GM12801 (cell line): Measurements from ENCODE around the gene IL22.

Source experiments
- TF ChIP-seq, protein P1 (sequence below): IDR thresholded peaks from one replicate; pipeline ENCODE4 v1.5.1; 2011; ENCODE audit warnings: control low read depth; ENCODE audit not compliant: insufficient read length; ENCODE audit errors: extremely low read depth

IL22 gene

DNA sequence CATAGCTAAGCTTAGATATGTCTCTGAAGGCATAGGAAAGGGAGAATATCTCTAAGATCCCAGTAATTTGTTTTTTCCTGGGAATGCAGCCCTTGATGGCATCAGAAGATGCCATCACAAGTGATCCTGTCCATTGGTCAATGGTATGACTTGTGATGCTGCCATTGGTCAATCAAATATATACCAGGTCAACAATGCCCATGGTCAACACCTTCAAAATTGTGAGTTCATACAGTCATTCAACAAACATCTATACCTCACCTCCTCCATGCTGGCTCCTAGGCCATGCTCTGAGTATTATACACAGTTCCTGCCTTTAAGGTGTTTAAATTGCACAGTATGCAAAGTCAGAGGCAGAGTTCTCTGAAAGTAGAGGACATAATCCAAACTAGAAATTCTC lies 19.3 kb upstream of the IL22 start:
- TF ChIP-seq, protein P1, sequence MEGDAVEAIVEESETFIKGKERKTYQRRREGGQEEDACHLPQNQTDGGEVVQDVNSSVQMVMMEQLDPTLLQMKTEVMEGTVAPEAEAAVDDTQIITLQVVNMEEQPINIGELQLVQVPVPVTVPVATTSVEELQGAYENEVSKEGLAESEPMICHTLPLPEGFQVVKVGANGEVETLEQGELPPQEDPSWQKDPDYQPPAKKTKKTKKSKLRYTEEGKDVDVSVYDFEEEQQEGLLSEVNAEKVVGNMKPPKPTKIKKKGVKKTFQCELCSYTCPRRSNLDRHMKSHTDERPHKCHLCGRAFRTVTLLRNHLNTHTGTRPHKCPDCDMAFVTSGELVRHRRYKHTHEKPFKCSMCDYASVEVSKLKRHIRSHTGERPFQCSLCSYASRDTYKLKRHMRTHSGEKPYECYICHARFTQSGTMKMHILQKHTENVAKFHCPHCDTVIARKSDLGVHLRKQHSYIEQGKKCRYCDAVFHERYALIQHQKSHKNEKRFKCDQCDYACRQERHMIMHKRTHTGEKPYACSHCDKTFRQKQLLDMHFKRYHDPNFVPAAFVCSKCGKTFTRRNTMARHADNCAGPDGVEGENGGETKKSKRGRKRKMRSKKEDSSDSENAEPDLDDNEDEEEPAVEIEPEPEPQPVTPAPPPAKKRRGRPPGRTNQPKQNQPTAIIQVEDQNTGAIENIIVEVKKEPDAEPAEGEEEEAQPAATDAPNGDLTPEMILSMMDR, result no peak

DNA sequence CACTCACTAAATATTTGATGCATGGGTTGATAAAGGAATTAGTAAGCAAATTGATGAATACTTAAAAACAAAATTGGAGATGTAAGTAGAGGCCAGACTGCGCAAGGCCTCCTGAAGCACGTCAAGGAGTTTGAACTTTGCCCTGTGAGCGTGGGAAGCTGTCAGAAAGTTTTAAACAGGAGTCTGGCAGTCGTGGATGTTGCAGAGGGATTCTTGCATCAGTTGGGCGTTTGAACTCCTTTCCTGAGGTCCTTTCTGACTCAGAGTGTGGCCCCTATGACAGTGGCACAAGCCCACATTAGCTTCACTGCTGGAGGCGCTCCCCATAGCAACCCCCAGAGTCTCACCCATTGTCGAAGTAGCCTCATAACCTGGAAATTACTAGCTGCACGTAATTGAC lies 17.9 kb upstream of the IL22 start:
- TF ChIP-seq, protein P1, result no peak

DNA sequence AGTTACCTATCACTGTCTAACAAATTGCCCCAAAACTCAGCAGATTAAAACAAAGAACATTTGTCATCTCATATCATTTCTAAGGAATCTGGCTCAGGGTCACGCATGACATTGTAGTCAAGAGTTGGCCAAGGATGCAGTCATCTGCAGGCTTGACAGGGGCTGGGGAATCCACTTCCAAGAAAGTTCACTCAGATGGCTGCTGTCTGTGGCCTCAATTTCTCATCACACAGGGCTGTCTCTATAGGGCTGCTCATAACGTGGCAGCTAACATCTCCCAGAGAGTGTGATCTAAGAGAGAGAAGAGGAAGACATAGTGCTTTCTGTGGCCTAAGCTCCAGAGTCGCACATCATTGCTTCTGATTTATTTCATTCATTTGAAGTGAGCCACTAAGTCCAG lies 17.0 kb upstream of the IL22 start:
- TF ChIP-seq, protein P1, result no peak

DNA sequence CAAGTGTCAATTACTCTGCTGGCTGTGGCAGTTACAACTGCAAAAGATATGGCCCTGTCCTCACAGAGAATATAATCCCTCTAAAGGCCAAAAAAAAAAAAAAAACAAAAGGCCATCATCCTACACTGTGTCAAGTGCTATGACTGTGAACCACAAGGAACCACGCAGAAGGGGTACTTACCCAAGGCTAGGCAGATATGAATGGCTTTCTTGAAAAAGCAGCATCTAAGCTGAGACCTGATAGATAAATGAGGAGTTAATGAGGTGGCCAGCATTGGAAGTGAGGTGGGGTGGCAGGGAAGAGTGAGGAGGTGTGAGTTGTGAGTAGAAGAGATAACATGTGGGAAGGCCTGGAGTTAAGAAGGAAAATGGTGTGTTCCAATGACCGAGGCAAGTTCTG lies 16.4 kb upstream of the IL22 start:
- TF ChIP-seq, protein P1, result no peak

DNA sequence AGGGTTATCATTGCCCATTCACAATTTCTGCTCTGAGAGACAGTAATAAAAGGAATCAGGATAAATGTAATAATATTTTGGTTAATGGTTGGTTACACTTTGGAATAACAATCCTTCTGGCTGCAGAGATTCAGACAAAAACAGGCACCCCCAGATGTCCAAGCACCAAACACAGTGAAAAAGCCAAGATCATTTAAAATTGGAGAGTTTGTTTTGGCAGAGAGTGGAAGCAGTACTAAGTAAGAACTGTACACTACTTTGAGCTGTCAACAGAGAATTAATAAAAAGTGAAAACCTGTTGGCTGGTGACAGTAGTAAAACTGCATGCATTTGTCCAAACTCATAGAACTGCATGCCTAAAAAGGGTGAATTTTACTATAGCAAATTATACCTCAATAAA lies 15.6 kb upstream of the IL22 start:
- TF ChIP-seq, protein P1, result no peak

DNA sequence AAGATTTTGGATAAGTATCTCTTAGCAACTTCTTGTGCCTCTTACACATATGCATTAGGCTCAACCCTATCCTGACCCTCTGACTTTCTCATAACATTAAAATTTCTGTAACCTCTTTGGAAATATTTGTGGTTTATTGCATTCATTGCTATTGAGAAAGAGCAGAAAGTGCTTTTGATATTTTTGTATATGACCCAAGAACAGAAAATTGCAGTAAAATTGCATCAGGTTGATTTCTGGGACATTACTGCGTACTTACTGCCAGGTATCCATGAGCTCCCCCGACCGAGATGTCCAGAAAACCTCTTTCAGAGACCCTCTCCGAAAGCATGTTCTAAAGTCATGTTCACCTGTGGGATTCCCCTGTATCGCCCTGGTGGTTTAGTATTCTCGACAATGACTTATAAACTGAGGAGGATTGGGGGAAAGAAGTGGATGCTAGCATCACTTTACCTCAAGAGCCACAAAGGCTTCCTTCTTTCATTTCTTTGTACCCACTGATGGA lies 14.5 kb upstream of the IL22 start:
- TF ChIP-seq, protein P1, result no peak

DNA sequence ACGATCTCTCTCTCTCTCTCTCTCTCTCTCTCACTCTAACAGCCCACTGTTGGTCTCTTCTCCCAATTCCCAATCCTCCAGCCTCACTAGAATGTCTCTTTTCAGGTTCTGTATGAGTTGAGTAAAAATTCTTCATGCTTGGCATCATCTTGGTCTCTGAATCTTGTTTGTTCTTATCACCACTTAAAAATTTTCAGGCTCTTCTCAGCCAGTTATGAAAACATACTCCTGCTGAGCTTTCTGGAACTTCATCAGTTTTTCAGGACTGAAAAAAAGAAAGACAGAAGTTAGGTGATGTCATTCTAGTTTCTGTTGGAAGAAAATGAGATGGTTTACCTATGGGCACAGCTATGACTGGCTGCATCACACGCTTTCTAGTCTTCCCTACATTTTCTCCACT lies 11.5 kb upstream of the IL22 start:
- TF ChIP-seq, protein P1, result no peak
